Stimulated activated CD8-positive, alpha-beta memory T cell treated with anti-CD3 and anti-CD28 coated beads, Interleukin-2, amount 100 ng/mL, for 1 hour (primary cell): ENCODE data around the gene CFAP46.
"Not testable (repeated sequence)": the region's sequence is repeated elsewhere in the genome, so short reads cannot be mapped to it uniquely, and the experiment has no call there.

Source experiments
- DNase-seq, 2 donors: peaks; one replicate each; pipeline ENCODE4 v3.0.0-alpha.2; 2020; ENCODE audit warnings: low read depth in 2 of 2

CFAP46 gene

DNA sequence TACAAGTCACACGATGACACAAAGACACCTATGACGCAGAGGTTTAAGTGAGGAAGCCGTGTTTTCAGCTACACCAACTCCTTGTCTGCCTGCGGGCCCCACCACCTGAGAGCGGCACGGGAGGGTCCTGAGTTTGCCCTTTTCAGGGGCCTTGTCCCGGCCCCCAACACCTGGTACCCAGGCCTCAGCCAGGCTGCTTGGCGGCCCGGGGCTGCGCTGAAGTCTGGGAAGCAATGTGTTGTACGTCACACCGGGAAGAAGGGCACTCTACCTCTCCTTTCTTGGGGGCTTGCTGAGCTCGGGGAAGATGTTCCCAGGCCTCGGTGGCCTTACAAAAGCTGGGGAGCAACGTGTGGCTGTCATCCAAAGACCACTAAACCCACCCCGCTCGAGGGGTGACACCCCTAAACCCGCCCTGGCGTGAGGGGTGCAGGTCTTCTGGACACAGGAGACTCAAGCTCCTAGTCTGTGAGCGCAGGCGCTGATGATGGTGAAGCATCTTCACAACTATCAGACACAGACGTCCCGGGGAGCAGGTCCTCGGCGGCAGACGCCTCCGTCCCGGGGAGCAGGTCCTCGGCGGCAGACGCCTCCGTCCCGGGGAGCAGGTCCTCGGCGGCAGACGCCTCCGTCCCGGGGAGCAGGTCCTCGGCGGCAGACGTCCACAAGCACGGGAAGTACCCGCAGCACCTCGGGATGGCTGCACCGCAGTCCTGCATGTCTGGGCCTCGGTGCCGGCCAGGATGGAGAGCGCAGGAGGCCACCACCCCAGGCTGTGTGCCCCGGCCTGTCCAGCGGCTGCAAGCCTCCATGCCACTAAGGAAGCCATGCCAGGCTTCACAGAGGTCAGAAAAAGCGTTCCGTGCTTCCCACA lies 15.4 kb downstream of the CFAP46 start:
- no peak for DNase-seq

DNA sequence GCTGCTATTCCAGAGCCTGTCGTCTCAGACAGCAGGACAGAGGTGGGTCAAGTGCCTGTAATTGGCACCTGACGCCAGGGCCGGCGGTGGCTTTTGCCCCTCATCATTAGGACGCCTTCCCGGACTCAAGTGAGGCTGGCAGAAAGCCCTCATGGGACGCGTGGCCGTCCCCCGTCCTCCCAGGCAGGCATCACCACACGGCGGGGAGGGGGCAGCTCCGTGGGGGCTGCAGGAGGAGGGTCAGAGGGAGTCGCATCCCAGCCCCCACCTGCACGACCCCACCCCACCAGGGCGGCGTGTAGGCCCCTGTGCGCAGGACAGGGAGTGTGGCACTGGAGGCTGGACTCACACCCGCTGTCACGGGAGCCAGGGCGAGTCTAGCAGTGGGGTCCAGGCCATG lies 16.3 kb downstream of the CFAP46 start:
- no peak for DNase-seq

DNA sequence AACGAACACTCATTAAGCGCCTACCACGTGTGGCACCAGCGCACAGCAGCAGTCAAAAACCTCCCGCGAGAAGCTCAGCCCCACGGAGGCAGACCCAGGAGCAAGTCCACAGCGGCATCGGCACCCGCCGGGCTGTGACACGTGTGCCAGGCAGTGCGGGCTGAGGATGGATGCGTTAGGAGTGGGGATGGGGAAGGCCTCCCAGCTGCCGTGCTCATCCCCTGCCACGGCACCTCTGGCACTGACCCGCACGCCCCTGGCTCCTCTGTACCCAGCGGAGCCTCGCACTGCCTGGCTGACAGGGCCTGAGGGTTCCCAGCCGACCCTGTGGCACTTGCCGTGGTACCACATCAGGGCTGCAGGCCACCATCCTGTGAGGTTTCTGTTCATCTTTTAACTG lies 16.8 kb downstream of the CFAP46 start:
- DNase-seq, result no peak

DNA sequence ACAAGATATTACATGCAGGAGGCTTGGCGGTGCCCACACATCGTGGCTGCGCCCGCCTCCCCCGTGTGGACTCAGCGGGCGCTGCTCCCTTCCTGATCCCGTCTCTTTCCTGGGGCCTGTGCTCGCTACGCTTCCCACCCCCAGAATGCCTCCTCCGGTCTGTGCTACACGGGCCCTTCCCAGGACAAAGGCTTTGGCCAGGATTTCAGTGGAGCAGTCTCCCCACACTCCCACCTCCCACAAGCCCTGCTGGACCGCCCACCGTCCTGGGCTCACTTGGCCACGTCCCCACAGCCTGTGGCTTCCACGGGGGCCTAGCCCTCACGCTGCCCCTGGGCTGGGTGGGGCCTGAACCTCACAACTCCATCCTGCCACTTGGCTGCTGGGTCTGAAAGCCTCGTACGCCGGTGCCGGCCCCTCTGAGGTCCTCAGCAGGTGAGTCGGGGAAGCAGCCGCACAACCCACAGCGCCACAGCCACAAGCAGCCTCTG lies 17.3 kb downstream of the CFAP46 start:
- DNase-seq, result no peak

DNA sequence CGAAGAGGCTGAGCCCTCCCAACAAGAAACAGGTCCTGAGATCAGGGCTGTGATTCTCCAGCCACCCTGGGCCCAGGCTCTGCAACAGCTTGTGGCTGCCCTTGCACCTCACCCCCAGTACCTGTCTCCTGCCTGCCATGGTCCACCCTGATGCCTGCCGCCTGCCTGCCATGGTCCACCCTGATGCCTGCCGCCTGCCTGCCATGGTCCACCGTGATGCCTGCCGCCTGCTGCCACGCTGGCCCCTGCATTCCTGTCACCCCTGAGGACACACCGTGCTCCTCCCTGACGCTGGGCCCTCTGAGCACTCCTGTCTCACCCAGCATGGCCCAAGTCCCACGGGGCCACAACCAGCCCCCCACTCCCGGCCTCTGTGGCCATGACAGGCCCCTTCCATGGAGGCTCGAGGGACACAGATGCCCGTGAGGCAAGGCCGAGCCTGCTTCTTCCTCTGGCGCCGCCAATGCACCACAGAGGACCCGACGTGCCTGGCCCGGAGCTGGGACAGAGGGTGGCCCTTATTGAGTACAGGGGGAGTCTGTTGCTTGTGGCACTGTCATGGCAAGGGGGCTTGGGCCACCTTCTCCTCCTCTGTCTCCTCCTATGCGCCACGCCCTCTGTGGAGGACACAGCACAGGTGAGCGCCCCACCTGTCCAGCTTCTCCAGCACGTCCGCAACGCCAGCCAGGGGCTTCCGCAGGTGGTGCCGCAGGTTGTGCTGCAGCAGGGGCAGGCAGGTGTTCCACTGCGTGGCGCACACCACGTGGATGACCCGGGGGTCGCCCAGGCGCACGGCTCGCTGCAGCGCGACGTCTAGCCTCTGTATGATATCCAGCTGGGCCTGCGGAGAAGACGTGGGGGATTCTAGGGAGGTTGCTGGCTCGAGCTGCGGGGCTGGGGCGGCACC lies 18.1 kb downstream of the CFAP46 start:
- no peak for DNase-seq

DNA sequence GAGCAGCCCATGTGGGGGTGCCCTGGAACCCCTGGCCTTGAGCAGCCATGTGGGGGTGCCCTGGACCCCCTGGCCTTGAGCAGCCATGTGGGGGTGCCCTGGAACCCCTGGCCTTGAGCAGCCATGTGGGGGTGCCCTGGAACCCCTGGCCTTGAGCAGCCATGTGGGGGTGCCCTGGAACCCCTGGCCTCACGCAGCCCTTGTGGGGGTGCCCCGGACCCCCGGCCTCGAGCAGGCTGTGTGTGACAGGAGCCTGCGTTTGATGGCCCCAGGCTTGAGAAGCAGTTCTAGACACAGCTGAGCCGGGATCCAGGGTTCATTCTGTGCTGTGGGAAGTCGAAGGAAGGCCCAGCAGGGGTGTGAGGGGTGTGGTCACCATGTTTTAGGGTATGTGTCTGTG lies 19.0 kb downstream of the CFAP46 start:
- DNase-seq, result not testable (repeated sequence)

DNA sequence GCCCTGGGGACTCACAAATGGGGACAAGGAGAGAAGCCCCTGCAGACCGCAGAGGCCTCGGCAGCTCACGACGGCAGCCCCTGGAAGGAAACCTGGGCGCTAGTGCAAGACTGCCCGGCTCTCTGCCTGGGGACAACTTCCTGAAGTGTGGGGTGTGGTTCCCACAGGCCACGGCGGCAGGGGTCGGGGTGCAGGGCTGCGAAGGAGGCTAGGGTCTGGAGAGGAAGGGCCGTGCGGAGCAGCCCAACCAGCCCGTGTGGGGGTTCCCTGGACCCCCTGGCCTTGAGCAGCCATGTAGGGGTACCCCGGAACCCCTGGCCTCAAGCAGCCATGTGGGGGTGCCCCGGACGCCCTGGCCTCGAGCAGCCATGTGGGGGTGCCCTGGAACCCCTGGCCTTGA lies 19.5 kb downstream of the CFAP46 start:
- DNase-seq, result no peak

DNA sequence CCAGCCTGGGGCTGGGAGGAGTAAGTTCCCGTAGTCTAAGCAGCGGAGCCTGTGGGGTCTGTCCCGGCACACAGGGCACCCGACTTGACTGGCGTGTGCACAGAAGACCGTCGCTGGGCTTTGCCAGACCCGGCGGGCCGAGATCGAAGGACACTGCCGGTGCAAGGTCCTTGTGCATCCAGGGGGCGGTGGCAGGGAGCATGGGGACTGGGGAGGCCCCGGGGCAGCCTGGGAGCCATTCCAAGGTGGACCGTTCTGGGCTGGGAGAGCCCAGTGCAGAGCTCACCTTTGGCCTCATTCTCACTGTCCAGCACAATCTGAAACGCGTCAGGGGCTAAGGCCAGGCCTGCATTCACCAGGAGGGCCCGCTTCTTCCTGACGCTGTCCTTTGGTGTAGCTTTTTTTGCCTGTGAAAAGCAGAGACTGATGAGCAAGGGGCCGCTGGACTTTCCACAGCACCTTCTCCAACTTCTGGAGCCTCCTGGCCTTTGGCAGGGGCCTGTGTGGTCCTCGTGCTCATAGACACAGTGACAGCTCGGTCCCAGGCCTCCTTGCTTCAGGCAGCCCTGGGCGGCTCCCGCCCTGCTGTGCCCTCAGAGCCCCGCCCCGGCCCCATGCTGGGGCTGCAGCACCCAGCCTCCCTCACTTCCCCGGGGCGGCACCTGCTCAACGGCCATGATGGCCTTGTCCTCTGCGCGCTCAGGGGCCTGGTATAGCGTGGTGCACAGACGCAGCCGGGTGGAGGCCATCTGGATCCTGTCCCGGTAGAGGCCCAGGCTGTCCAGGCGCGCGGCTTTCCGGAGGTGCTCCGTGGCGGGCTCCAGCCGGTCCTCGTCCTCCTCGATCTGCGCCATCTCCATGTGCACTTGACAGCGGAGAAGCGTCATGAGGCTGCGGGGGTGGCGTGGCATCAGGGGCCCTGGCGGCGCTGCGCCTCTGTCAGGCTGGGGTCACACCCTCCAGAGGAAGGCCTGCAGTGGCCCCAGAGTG lies 20.3 kb downstream of the CFAP46 start:
- DNase-seq, result no peak

DNA sequence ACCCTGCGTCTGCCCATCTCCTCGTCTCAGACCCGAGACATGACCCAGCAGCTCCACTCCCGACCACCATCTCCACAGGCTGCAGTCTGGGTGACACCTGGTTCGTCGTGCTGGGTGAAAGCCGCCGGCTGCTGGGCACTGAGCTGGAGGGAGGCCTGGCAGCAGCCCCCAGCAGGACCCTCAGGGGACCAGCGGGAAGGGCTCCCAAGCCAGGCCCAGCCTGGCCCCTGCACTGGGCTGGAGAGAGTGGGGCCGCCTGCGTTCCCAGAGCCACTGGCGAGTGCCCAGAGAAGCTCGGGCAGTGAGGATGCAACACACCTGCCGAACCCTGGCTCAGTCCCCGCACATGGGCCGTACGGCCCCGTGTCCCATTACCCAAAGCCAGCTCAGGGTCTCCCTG lies 21.3 kb downstream of the CFAP46 start:
- no peak for DNase-seq

DNA sequence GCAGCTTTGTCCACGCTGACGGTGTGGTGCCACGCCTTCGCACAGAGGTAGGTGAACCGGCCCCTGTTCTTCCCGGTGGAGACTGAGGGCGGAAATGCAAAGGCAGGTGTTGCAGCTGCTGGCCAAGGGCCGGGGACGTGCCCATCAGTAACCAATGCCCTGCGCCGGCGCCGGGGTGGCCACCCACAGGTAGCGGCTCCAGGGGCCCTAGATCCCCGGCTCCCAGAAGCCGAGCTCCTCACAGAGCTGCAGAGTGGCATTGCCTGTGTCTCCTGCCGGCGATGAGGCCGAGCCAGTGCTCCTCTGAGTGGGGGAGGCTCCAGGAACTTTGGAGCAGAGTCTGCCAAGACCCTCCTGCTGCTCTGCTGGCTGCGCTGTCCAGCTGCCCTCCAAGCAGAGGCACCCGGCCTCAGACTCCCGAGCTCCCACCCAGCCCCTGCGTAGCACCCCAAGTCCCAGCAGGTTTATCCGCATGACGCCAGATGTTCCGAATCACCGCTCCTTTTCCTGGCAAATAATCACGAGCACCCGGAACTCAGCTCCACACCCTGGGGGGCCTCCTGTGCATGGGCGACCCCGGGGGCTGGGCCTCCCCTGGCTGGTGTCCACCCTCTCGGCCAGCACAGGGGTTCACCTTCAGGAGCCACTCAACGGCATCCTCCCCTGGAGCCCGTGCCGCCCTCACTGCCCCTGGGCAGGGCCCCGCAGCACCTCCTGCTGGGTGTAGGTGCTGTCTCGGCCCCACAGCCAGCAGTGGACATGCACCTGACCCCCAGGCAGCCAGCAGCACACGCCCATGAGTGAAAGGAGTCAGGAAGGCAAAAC lies 22.1 kb downstream of the CFAP46 start:
- no peak for DNase-seq

DNA sequence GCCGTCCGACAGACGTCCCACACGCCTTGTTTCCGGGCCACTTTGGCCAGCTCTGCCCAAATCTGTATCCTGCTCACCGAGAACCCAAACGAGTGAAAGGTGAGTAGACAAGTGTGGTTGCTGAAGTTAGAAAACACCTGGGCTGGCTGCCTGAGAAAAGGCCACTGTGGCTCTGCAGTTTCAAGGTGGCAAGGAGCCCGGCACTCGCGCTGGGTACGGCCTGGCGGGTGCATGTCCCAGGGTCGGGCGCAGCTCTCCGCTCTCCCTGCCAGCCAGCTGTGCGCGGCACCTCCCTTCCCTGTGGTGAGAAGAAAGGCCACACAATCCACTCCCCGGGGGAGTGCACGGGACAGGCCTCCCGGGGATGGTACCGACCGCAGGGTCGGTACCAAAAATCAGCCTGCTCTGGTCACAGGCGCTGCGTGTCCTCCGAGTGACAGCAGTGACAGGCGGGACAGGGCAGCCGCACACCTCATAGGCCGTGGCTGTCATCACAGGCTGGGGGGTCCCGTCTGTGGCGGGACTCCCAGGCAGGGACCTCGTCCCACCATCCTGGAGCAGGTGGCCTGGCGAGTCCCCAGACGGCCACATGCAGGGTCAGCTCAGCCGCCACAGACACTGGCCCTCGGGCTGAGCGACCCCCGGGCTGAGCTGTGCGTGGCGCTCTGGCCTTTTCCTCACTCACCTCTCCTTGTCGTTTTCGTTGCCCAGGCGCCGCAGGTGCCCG lies 22.8 kb downstream of the CFAP46 start:
- DNase-seq, result no peak

DNA sequence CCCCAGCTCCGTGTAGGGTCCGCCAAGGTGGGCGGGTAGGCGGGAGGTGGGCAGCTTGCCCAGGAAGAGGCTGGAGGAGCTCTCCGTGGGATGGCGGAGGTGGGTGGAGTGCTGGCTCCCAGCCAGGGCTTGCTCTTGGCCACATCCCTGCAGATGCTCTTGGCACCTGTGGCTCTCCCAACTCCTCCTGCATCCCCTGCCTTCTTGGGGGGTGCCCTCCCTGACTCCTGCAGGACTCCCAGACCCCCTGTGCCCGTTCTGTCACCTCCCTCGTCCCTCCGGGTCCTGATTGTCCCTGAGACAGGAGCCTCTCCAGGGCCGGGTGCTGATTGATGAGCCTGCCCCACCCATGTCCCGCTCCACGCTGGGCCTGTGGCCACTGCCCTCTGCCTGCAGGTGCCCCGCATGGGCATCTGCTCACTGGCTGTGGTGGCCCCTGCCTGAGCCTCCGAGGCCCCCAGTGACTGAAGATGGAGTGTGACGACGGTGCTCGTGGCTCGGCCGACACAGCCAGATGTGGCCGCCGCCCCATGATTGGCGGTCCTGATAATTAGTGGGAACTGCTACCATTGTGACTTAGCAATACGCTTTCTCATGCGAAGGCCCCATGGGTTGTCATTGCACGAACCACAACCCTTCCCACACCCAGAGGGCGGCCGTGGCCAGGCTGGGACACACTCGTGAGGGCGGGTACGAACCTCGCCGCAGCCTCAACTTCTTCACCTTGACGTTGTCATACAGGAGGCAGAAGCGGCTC lies 23.6 kb downstream of the CFAP46 start:
- no peak for DNase-seq

DNA sequence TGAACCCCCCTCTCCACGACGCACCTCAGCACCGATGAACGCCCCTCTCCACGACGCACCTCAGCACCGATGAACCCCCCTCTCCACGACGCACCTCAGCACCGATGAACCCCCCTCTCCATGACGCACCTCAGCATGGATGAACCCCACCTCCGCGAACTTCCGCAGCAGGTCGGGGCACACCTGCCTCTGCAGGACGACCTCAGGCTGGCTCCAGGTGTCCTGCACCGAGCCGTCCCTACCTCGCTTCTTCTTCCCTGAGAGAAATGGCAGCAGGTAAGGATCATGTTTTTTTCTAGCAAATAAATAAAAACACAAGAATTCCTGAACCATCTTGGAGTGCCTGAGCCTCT lies 24.1 kb downstream of the CFAP46 start:
- DNase-seq, result no peak

DNA sequence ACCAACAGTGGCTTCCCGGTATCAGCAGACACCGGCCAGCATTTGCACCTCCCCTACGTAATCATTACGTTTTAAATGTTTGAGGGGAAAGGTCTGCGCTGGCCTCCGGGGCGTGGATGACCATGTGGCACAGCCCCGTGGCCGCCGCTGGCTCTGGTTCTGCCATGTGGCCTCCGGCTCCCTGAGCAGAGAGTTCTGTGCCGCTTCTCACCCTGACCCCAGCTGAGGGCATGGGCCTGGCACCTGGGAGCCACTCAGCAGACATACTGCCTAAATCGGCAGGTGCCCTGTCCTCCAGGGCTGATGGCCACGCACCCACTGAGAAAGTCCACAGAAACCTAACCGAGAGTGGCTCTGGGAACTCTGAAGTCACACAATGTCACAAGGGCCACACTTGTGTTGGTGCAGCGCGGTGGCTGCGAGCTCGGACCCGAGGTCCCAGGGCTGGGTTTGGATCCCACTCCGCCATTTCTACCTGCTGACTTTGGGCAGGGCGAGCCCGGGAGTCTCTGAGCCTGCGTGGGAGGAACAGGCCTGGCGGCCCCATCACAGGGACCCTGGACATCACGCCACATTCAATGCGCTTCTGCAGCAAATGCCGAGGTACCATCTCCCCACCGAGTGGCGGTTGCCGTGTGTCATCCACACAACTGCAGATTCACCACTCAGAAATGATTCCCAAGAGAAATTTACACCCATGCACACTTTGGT lies 25.3 kb downstream of the CFAP46 start:
- DNase-seq, result no peak

DNA sequence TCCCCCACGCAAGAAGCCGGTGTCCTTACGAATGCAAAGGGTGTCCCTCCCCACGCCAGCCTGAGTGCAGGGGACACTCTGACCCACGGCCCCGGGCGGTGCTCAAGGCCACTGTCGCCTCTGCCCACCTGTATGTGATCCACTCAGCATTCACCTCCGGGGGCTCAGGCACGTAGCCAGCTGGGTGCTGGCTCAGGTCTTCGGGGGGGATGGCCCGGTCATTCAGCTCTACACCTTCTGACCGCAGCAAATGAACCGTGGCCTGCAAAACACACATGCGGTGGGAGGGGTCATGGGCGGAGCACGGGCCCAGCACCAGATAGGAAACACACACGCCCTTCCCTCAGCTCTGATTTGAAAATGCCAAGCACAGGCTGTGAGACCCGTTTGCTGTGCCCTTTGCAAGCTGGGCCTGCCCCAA lies 25.9 kb downstream of the CFAP46 start:
- no peak for DNase-seq

DNA sequence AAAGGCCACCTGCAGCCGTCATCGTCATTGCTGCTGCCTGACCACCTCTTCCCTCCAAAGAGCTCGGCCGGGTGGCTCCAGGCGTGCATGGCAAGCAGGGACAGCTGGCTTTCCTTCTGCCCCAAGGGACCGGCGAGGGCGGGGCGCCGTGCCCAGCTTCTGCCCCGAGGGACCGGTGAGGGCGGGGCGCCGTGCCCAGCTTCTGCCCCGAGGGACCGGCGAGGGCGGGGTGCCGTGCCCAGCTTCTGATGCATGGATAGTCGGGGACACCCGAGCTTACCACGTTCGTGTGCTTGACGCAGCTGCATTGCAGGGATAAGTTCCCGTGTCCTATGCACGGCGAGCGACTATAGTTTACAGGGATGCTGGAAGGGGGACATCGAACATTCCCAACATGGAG lies 27.0 kb downstream of the CFAP46 start:
- no peak for DNase-seq

DNA sequence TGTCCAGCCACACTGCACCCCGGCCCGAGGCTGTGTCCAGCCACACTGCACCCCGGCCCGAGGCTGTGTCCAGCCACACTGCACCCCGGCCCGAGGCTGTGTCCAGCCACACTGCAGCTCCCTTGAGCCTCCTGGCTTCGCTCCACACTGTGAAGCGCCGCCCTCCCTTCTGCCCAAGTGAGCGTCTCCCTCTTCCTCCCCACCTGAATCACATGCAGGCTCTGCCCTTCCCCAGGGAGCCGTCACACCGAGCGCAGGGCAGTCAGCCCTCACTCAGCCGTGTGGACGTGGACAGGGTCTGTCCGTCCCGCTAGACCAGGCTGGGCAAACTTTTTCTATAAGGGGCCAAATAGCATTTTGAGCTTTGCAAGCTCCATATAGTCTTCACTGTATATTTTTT lies 27.6 kb downstream of the CFAP46 start:
- no peak for DNase-seq

DNA sequence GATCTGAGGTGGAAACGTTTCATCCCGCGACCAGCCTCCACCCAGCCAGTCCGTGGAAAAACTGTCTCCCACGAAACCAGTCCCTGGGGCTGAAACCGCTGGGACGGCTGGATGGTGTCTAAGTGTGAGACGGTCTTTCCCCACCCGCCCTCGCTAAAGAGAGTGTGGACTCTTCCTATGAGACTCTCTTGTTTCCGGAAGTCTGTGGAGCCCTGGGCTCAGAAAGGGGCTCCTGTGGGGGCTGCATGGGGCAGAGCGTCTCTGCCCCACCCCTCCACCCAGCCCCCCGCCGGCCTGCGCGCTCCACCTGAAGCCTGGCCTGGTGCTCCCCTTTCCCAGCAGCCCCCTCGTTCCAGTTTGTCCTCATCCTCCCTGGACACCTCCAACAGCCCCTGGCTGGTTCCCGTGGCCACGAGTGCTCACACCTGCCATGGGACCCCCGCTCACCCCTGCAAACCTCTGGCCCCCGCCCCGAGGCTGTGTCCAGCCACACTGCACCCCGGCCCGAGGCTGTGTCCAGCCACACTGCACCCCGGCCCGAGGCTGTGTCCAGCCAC lies 28.7 kb downstream of the CFAP46 start:
- no peak for DNase-seq
